Endometrial microvascular endothelial cells (primary cell): Measurements from ENCODE around the gene PKLR. TPM values are rescaled to one million over a fixed set of nuclear protein-coding genes. Genes with fewer than 3 reads are reported as not detected.

Experiments
- in situ Hi-C: cut with HindIII; loops from 2 replicates; pipeline ENCODE4 v1.10.0; 2017; ENCODE audit warnings: low sequenced_read_pairs, low pct_unique_long_range_greater_than_20kb; ENCODE audit errors: inconsistent ontology term
- total RNA-seq: library from RNA; depleted of rRNA; stranded (reverse); fragments of >200 nt; gene quantifications from one replicate; pipeline ENCODE4 v1.2.3, GENCODE V29; 2015; ENCODE audit errors: inconsistent ontology term

PKLR gene
- total RNA-seq, 1 donor from 2014 or later, result not detected

GRCh38 chr1:155320252-155320651, 19.0 kb upstream of the PKLR start:
- in situ Hi-C loops, result no loop called here

DNA sequence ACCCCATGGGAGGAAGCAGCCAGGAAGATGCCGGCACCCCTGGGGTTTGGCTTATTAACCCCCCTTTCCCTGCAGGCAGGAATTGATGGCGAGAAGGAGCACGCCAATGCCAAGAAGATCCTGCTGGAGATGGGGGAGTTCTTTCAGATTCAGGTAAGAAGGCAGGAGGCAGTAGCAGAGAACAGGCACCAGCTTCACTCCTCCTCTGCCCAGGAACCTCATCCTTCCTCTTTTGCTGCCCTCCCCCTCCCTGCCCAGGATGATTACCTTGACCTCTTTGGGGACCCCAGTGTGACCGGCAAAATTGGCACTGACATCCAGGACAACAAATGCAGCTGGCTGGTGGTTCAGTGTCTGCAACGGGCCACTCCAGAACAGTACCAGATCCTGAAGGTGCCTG, 18.3 kb upstream of the PKLR start:
- in situ Hi-C loops, result no loop called here

GRCh38 chr1:155318082-155318481, 16.8 kb upstream of the PKLR start:
- in situ Hi-C loops, result no loop called here

GRCh38 chr1:155316922-155317321, 15.7 kb upstream of the PKLR start:
- in situ Hi-C loops, result no loop called here

- in situ Hi-C loops, result no loop called here
Measured at GRCh38 chr1:155313261-155313660, 12.0 kb upstream of the PKLR start.

DNA sequence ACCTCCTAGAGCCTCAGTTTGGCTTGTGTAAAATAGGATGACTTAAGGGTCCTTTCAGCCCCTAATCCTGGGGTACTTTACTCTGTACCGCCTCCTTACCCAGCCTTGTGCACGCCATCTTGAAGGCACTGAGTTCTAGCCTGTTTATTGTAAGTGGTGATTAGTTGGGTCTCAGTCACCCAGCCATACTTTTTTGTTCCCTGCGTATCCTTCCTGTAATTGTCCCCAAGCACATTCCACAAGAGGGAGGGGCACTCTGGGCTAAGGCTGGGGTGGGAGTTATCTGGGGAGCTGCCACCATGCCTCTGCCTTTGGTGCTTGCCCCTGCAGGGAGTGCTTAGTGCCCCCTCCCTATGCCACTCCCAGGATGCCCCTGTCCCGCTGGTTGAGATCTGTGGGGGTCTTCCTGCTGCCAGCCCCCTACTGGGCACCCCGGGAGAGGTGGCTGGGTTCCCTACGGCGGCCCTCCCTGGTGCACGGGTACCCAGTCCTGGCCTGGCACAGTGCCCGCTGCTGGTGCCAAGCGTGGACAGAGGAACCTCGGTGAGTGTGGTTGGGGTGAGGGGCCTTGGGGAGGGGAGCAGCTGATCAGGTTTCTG, 8.3 kb upstream of the PKLR start:
- in situ Hi-C loops, result no loop called here

- in situ Hi-C loops, result no loop called here
Measured at GRCh38 chr1:155308493-155309422, 7.5 kb upstream of the PKLR start, which contains the start of gene FDPS. Gene FDPS, plus strand, starts transcription at chr1:155308866. Its CDS starts 924 bp downstream, at chr1:155309790.

GRCh38 chr1:155307247-155307740, 6.1 kb upstream of the PKLR start:
- in situ Hi-C loops, result no loop called here

DNA sequence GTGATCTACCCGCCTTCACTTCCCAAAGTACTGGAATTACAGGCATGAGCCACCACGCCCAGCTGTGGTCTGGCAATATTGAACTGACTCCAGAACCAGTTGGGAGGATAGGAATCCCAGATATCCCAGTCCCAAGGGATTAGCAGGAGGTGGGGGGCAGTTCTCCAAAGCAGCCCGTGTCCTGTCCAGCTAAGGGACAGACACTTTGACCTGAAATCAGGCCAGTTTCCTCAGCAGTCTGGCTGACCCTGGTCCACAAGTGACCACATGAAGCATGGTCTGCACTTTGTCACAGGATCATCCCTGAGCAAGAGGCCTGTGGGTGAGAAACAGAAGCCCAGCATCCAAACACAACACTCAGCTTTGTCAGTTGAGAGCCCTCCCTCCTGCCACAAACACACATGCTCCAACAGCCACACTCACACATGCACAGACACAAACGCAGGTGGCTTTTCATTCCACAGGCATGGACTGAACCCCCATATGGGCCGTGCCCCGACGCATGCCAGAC, 4.7 kb upstream of the PKLR start:
- in situ Hi-C loops, result no loop called here

GRCh38 chr1:155304558-155305063, 3.4 kb upstream of the PKLR start:
- in situ Hi-C loops, result no loop called here

DNA sequence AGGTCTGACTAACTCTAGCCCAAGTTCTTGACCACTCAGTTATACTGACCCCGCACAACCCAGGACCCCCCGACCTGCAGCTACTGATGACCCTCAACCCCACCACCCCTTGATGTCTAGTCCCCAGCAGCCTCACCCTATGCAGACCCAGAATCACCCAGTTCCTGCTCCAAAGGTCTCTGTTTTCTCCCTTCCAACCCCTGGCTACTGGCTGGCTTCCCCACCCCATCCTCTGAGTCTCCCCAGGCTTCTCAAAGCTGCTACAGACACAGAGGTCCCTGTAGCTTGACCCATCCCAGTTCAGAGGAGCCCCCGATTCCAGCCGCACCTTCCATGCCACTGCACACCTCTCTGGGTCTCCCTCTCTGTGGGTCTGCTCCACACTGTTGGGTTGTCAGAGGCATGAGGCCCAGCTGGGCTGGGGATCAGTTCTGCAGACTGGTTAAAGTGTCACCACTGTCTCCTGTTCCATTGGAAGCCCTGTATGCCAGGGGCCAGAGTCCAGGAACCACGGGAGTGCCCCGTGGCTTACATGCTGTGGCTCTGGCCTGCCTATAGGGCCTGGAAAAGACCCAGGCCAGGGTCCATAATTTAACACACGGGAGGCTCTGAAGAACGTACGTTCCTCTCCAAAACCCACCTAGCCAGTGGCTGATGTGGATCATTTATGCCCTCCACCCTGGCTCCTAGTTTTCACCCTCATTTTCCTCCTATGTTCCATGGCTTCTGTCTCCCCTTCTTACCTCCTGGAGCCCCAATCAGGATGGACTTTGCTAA, 497 bp downstream of the PKLR start:
- in situ Hi-C loops, result no loop called here

GRCh38 chr1:155300024-155300423, 1.2 kb downstream of the PKLR start:
- in situ Hi-C loops, result no loop called here

DNA sequence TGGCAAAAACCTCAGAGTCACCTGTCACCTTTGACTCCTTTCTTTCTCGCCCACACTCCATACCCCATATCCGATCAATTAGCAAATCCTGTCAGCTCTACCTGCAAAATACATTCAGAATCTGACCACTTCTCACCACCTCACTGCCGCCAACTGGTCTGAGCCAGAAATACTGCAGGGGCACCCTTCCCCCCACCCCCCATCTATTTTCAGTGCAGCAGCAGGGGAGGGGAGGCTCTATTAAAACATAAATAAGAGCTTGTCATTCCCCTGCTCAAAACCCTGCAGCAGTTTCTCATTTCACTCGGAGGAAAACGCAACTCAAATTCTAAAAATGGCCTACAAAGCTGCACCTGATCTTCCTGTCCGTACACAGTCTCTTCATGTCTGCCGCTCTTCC, 3.9 kb downstream of the PKLR start:
- in situ Hi-C loops, result no loop called here

DNA sequence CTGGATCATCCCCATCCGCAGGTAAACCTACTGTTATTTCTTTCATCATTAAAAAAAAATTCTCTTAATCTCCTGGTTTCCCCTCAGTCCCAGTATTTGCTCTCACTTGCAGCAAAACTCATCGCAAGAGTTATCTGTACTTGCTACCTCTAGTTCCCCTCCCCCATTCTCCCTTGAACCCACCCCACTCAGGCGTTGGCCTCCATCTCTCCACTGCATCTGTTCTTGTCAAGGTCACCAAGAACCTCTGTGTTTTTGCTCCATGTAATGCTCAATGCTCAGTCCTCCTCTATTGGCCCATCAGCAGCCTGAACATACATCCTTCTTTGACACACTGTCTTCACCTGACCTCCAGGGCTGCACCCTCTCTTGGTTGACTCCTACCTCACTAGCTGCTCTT, 4.6 kb downstream of the PKLR start:
- in situ Hi-C loops, result no loop called here

GRCh38 chr1:155295942-155296267, 5.3 kb downstream of the PKLR start:
- in situ Hi-C loops, result no loop called here

GRCh38 chr1:155295183-155295941, 5.9 kb downstream of the PKLR start:
- in situ Hi-C loops, result no loop called here

DNA sequence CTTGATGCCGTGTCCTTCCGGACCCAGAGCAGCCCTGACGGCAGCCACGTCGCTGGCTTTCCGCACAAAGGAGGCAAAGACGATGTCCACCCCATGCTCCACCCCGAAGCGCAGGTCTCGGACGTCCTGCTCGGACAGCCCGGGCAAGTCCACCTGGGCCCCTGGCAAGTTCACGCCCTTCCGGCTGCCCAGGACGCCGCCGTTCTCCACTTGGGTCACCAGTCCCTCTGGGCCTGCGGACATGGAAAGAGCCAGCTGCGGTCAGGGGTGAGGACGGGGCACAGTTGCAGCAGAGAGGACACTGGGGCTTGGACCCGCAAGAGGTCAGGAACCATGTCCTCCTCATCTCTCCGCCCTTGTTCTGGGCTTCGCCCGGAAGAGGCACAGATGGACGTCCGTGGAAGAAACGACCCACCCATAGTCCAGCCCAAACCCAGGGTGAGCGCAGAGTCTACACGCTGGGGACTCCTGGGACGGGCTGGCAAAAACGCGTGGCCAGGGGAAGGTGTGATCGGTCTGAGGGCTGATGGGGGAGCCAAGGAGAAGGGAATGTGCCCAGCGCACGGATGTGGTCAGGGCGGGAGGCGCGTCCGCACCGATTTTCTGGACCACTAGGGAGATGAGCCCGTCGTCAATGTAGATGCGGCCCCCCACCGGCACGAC, 6.6 kb downstream of the PKLR start:
- in situ Hi-C loops, result no loop called here
